A549 treated with ZK216348 at 1 μM for 4 hours (cell line): ENCODE results near the gene GREB1. TPM values are rescaled to one million over a fixed set of nuclear protein-coding genes. Genes with fewer than 3 reads are reported as not detected.

Experiments
- total RNA-seq: library from RNA; stranded (reverse); fragments of 200-300 nt; extraction: Qiagen RNA extraction; gene quantifications from 5 replicates; pipeline ENCODE4 v1.2.3, GENCODE V29; 2022; ENCODE audit warnings: low read depth

Gene GREB1
- 2.2 to 3.7 TPM (median 2.7 TPM) in 5 replicates for total RNA-seq

GRCh38 chr2:11533278-11534070, at the start of gene GREB1:
TSS of gene GREB1 (plus strand) at chr2:11534045. CDS start at chr2:11556615, 22,570 bp downstream.

GRCh38 chr2:11669454-11670291, 135.8 kb downstream of the GREB1 start, which contains the start of gene NTSR2:
TSS of gene NTSR2 (minus strand) at chr2:11670195. CDS start at chr2:11670129, 66 bp downstream.

Other genes starting within 250 kb of the GREB1 start
- 17.9 to 33.3 TPM (median 27.6 TPM) in 5 replicates for gene ROCK2, start 189.4 kb upstream of the GREB1 start, total RNA-seq
- 23.3 to 28.4 TPM (median 25.0 TPM) in 5 replicates for gene E2F6, start 67.9 kb upstream of the GREB1 start, total RNA-seq
- gene NTSR2, start 136.2 kb downstream of the GREB1 start, total RNA-seq = not detected in 5 replicates
- gene LPIN1, start 212.6 kb downstream of the GREB1 start, total RNA-seq = 8.7 to 12.5 TPM (median 9.1 TPM) in 5 replicates